Adipose tissue (tissue), 3 donors: ENCODE data around the gene PRR13. TPM values are rescaled to one million over a fixed set of nuclear protein-coding genes. Genes with fewer than 3 reads are reported as not detected.

Source experiments
- H3K27ac ChIP-seq: one replicate; pipeline ENCODE4 v1.5.1; 2013; ENCODE audit warnings: low read depth, low read length
- WGBS, 3 donors: extraction: QIAGEN DNeasy Blood & Tissue Kit; methylation state at CpG; one replicate each; pipeline ENCODE4 v1.1.7; 2013; 5-methylcytosine and 5-hydroxymethylcytosine counted together
- polyA plus RNA-seq, 3 donors: library from polyadenylated mRNA; stranded (reverse); fragments of 200-250 nt; gene quantifications; one replicate each; pipeline ENCODE4 v1.2.3, GENCODE V29; 2013
- donor health status: healthy with polysubstance abuse.
- donor health status: Bipolar disorder and iron deficiency.
- donor health status: healthy.

Gene PRR13
- polyA plus RNA-seq, 3 donors, result 82.1 to 179 (median 162) TPM

DNA sequence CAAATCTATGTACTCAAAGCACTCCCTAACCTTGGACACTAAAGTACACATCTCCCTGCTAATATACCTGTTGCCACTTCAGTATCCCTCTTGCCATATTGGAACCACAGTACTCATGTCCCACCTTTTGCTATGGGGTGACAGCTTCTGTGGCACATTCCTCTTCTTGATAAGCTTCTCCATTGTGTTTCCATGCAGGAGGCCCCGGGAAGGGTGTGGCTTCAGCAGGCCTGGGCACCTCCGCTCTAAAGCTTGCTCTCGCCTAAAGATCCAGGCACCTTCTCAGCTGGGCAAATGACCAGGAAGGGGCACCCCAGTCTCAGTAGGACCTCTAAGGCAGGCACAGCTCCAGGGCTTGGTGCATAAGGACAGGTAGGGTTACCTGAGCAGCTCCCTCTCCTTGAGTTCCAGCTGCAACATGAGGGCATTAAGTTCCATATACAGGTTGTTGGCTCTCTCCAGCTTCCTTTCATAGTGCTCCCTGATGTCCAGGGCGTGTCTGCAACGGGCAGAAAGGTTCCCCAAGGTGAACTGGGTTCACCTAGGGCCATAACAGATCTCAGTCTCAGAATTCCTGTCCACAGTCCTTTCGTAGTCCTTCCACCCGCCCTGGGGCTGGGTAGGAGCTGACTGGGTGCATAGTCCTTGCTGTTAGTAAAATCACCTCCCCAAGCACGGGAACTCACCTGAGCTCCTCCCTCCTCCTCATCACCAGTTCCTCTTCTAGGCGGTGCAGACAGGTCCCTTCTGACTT lies 41.9 kb downstream of the PRR13 start:
- H3K27ac ChIP-seq, result no peak overlapping the region
- 58 to 84% (median 74%) methylated on average over 9 of the region's 9 CpGs for WGBS, 3 donors

- 85 to 91% (median 89%) methylated on average over 4 of the region's 4 CpGs for WGBS, 3 donors
- no peak overlapping the region for H3K27ac ChIP-seq
Measured at GRCh38 chr12:53483979-53484377, 42.4 kb downstream of the PRR13 start.

DNA sequence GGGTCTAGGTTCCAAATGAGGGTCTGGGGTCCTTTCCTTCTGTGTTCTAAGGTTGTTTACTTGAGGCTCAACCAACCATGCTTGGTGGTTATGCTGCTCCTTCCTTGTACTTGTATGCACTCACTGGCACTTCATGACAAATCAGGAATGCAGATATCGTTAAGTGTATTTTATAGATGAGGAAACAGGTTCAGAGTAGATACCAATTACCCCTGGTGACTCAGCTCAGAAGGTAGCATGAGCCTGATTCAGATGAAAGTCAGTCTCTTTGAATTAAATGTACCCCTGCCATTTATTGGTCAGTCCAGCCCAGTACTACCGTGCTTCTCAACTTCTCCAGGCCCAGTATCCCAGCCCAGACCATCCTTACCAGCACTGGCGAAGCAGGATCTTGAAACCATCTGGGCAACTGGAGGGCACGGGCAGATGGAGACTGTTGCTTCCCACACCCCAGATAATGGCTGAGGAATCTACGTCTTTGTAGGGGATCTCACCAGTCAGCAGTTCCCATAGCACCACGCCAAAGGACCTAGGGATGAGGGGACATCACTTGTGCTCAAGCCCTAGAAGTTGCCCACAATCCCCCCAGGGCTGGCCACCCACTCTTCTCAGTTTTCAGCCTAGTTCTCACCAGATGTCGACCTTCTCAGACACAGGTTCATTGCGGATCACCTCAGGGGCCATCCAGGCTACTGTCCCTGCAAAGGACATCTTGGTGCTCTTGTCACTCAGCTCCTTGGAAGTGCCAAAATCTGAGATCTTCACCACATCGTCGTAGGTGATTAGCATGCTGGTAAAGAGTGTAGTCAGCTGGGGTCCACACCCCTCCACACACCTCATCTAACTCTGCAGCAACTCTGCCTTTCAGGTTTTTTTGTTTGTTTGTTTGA lies 43.4 kb downstream of the PRR13 start:
- 79 to 85% (median 83%) methylated on average over 10 of the region's 10 CpGs for WGBS, 3 donors

GRCh38 chr12:53485955-53486735 lies 44.6 kb downstream of the PRR13 start:
- 88 to 97% (median 94%) methylated on average over 10 of the region's 10 CpGs for WGBS, 3 donors
- H3K27ac ChIP-seq, result no peak overlapping the region

More for the DNA sequence above, 43.4 kb downstream of the PRR13 start:
- H3K27ac ChIP-seq, result no peak overlapping the region

DNA sequence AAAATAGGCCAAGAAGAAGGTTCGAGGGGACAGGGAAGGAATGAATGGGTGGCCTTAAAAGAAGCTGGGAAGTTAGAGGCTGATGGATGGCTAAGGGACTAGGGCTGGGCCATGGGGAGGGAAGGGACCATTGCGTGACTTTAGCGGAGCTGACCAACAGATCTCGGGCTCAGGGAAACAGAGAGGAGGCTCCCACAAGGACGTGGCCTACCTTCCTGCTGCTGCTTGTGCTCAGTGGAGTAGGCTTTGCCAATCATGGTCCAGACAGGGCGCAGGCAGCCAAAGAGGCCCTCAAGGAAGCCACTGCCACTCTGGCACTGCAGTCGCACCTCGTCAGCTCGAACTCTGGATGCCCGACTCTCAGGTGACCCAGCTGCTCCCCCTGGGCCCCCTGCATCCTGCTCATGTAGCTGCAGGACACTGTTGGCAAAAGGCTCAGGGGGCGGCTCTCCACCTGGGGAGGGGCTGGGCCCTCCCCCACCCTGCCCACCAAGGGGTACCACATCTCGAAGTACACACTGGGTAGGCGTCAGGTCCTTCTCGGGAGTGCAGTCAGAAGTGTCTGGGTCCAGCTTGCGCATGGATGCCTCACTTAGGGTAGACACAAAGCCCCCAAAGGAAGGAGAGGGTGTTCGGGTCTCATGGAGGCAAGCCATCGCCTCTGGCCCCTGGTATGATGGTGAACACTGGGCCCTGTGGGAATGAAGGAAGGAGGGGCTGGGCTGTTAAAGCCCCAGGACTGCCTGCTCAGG lies 45.4 kb downstream of the PRR13 start:
- WGBS, 3 donors, result 81 to 86% (median 82%) methylated on average over 17 of the region's 17 CpGs
- H3K27ac ChIP-seq, result no peak overlapping the region

GRCh38 chr12:53489242-53489864 lies 47.8 kb downstream of the PRR13 start:
- 94 to 97% (median 96%) methylated on average over 5 of the region's 5 CpGs for WGBS, 3 donors

GRCh38 chr12:53492188-53492587 lies 50.7 kb downstream of the PRR13 start:
- H3K27ac ChIP-seq, result peak overlapping the region; percentile 21
- 43 to 65% (median 54%) methylated on average over 20 of the region's 20 CpGs for WGBS, 3 donors

More at GRCh38 chr12:53489242-53489864, 47.8 kb downstream of the PRR13 start:
- H3K27ac ChIP-seq, result no peak overlapping the region

- peak overlapping the region; percentile 21 for H3K27ac ChIP-seq
- WGBS, 3 donors, result 0 to 3% (median 1%) methylated on average over 39 to 52 of the region's 52 CpGs
Measured at GRCh38 chr12:53492830-53493609, 51.5 kb downstream of the PRR13 start.

GRCh38 chr12:53493610-53494391 lies 52.3 kb downstream of the PRR13 start:
- peak overlapping the region; percentile 3 for H3K27ac ChIP-seq
- WGBS, 3 donors, result 22 to 48% (median 36%) methylated on average over 11 of the region's 11 CpGs

Other genes starting within 250 kb of the PRR13 start
- 1 to 10 TPM; 1.9 to 3.0 (median 2.3) TPM for gene ITGB7, start 234.5 kb upstream of the PRR13 start, polyA plus RNA-seq
- gene RARG, start 209.5 kb upstream of the PRR13 start, polyA plus RNA-seq, result 10 to 100 TPM in 1 of 3 donors, 1 to 10 TPM in 2; 4.5 to 31.0 (median 9.4) TPM
- gene ESPL1, start 173.4 kb upstream of the PRR13 start, polyA plus RNA-seq, result under 1 TPM; 0.08 to 0.55 (median 0.45) TPM
- 1,000 to 10,000 TPM in 1 of 3 donors, 100 to 1,000 TPM in 2; 478 to 1,510 (median 796) TPM for gene PFDN5, start 146.2 kb upstream of the PRR13 start, polyA plus RNA-seq
- gene MYG1, start 142.0 kb upstream of the PRR13 start, polyA plus RNA-seq, result 10 to 100 TPM; 56.1 to 77.2 (median 56.9) TPM
- 10 to 100 TPM; 29.4 to 34.1 (median 33.6) TPM for gene AAAS, start 120.1 kb upstream of the PRR13 start, polyA plus RNA-seq
- gene SP7, start 105.4 kb upstream of the PRR13 start, polyA plus RNA-seq, result not detected
- 10 to 100 TPM; 13.5 to 24.2 (median 14.6) TPM for gene SP1, start 61.6 kb upstream of the PRR13 start, polyA plus RNA-seq
- gene AMHR2, start 17.9 kb upstream of the PRR13 start, polyA plus RNA-seq, result 1 to 10 TPM in 1 of 3 donors, under 1 TPM in 2; 0.10 to 1.6 (median 0.67) TPM
- gene PCBP2, start 10.4 kb downstream of the PRR13 start, polyA plus RNA-seq, result 100 to 1,000 TPM; 428 to 505 (median 439) TPM
- gene MAP3K12, start 57.7 kb downstream of the PRR13 start, polyA plus RNA-seq, result 10 to 100 TPM in 1 of 3 donors, 1 to 10 TPM in 2; 4.6 to 23.1 (median 8.6) TPM
- gene TARBP2, start 59.5 kb downstream of the PRR13 start, polyA plus RNA-seq, result 10 to 100 TPM; 19.0 to 28.0 (median 19.7) TPM
- gene NPFF, start 65.8 kb downstream of the PRR13 start, polyA plus RNA-seq, result 1 to 10 TPM in 1 of 3 donors, under 1 TPM in 1, not detected in 1; 0.21 to 2.6 TPM
- 10 to 100 TPM in 2 of 3 donors, 1 to 10 TPM in 1; 9.5 to 35.0 (median 25.7) TPM for gene ATF7, start 184.6 kb downstream of the PRR13 start, polyA plus RNA-seq
- 100 to 1,000 TPM; 273 to 423 (median 415) TPM for gene ATP5MC2, start 234.3 kb downstream of the PRR13 start, polyA plus RNA-seq